PC-3 (cell line): Measurements from ENCODE around the gene VPS8.

ENCODE experiments used
- CTCF ChIP-seq: fragments of 300-600 bp; sonication (generic); conservative IDR thresholded peaks from 2 replicates; pipeline ENCODE4 v1.5.1; 2017; ENCODE audit warnings: antibody characterized with exemption, low read depth, mild to moderate bottlenecking, low read length
- EZH2 ChIP-seq: fragments of 300-600 bp; sonication (generic); IDR thresholded peaks from one replicate; pipeline ENCODE4 v1.6.1; 2017; ENCODE audit warnings: antibody characterized with exemption, mild to moderate bottlenecking, low read length; ENCODE audit not compliant: unreplicated experiment
- EZH2phosphoT487 ChIP-seq: fragments of 300-600 bp; sonication (generic); IDR thresholded peaks from 2 replicates; pipeline ENCODE4 v1.6.1; 2018; ENCODE audit warnings: mild to moderate bottlenecking, antibody characterized with exemption, low read length, borderline replicate concordance

- TF ChIP-seq CTCF (no peak), EZH2phosphoT487 (no peak), EZH2 (no peak)
Observed at GRCh38 chr3:185024406-185024805, 212.4 kb downstream of the VPS8 start.
